ENCODE results near the gene MRPL58. TPM values are rescaled to one million over a fixed set of nuclear protein-coding genes. Genes with fewer than 3 reads are reported as not detected.
A peak's percentile ranks its signal among the peaks of the same experiment; 100 is the strongest.

Gene MRPL58
- total and polyA plus RNA-seq, 2 of the 8 experiments (the other 6 are each of a cell fraction or from before 2014, with no cell fraction given) = 43.6 to 49.1 TPM

DNA sequence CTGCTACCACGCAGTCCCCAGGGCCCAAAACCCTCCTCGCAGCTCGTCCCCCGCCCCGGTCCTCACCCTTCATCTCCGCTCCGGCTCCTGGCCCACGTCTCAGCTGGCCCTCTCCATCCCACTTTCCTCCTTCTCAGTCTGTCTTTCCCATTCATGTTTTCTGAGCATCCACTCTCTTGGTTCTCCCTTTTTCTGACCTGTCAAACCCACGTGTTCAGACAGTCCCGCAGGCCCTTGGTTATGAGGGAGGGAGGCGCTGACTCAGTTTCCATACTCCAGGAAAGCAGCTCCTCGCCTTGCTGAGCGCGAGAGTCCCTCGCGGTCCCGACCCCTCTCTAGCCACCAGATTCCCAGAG is 39.5 kb upstream of the MRPL58 start:
- POLR2A ChIA-PET (ENCODE audit: partially characterized antibody) = interaction anchor here (1.0 to 6.5 kb wide), 10 partner anchors 9 to 73 kb away, joined by 3 to 48 read pairs (median 4); partner anchors contain the start of genes ATP5PD, CDR2L and MRPL58
- TF ChIP-seq EZH2 (IDR thresholded peaks at IDR 0.05; ENCODE audit: low read depth, low read length, severe bottlenecking) (peak; percentile 51), CREB1 (IDR thresholded peaks at IDR 0.05) (no peak), RAD21 (IDR thresholded peaks at IDR 0.05 in 1 of 2, conservative IDR thresholded peaks at IDR 0.05 in 1 of 2; ENCODE audit: low read depth in 2 of 2, low read length in 2 of 2) (no peak), SUZ12 (IDR thresholded peaks at IDR 0.05; ENCODE audit: low read length) (peak; percentile 53; the same call in 1 of the 2 replicates)
- TF ChIP-seq, protein P1, sequence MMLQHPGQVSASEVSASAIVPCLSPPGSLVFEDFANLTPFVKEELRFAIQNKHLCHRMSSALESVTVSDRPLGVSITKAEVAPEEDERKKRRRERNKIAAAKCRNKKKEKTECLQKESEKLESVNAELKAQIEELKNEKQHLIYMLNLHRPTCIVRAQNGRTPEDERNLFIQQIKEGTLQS (IDR thresholded peaks at IDR 0.05; ENCODE audit: insufficient read depth, low read depth, low read length) = no peak

More for the DNA sequence above, 39.5 kb upstream of the MRPL58 start:
- DNase-seq (ENCODE audit: low read depth in 1 of 2, low spot score in 2 of 2) (no peak), FAIRE-seq (no peak)
- Histone ChIP-seq H2BK12ac (ENCODE audit: low read depth, low read length) (no peak overlapping the region; the same call in 1 of the 2 replicates), H4K91ac (replicated peaks; ENCODE audit: insufficient read length, low read length) (no peak overlapping the region), H2BK120ac (replicated peaks; ENCODE audit: low read depth, low read length) (no peak overlapping the region), H3K23me2 (ENCODE audit: low read depth, low read length) (peaks cover 10% of the 10 kb centered on the region; the same call in 1 of the 2 replicates), H3K79me1 (ENCODE audit: low read depth, low read length) (no peaks in the 10 kb centered on the region), H3K4me3 (ENCODE audit: extremely low read depth in 1 of 4, insufficient read depth in 2 of 4, low read depth in 3 of 4, low read length in 4 of 4) (peak overlapping the region; percentile 39 to 92 (median 58)), H2BK5ac (ENCODE audit: low read depth, low read length) (no peak overlapping the region), H2AFZ (ENCODE audit: low read length) (peak overlapping the region; percentile 89; the same call in 1 of the 2 replicates), H3K18ac (ENCODE audit: extremely low read depth, low read length) (no peak overlapping the region; the same call in 1 of the 2 replicates), H3K4me2 (ENCODE audit: insufficient read depth in 1 of 2, low read depth in 2 of 2, low read length in 2 of 2) (peak overlapping the region; percentile 84 to 87), H3K9me3 (ENCODE audit: insufficient read depth in 2 of 2, low read depth in 1 of 2, low read length in 1 of 2) (no peaks in the 10 kb centered on the region), H2BK20ac (ENCODE audit: low read length) (no peak overlapping the region), H4K8ac (ENCODE audit: extremely low read depth, insufficient read depth, low read length) (peak overlapping the region; percentile 14; the same call in 1 of the 2 replicates), H3K27me3 (replicated peaks in 1 of 4; ENCODE audit: control insufficient read depth in 3 of 4, extremely low read depth in 1 of 4, insufficient read depth in 3 of 4, low read length in 3 of 4) (peaks cover 17 to 43% (median 37%) of the 10 kb centered on the region in 4 experiments), H3K4me1 (replicated peaks in 1 of 4; ENCODE audit: control insufficient read depth in 3 of 4, insufficient read depth in 4 of 4, low read length in 3 of 4) (peaks cover 0 to 15% (median 9%) of the 10 kb centered on the region in 4 experiments; a peak in 6 of 7 replicates), H4K5ac (ENCODE audit: insufficient read length, low read depth, low read length) (no peak overlapping the region), H2BK15ac (ENCODE audit: low read length) (peak overlapping the region; percentile 46; the same call in 1 of the 2 replicates), H4K20me1 (replicated peaks in 1 of 2; ENCODE audit: control insufficient read depth in 1 of 2, insufficient read depth in 2 of 2, low read length in 2 of 2) (no peaks in the 10 kb centered on the region), H3K79me2 (ENCODE audit: control insufficient read depth in 1 of 2, insufficient read depth in 2 of 2, low read length in 2 of 2) (no peaks in the 10 kb centered on the region), H3K27ac (ENCODE audit: low read depth, low read length) (no peak overlapping the region), H3K14ac (ENCODE audit: insufficient read length) (no peak overlapping the region), H3K4ac (replicated peaks; ENCODE audit: insufficient read length, low read depth, low read length) (no peak overlapping the region), H3K23ac (ENCODE audit: insufficient read length) (no peak overlapping the region), H3K56ac (replicated peaks; ENCODE audit: insufficient read length, low read depth, low read length) (no peak overlapping the region), H3K9ac (replicated peaks in 1 of 4; ENCODE audit: extremely low read depth in 1 of 4, low read depth in 3 of 4, low read length in 3 of 4) (no peak overlapping the region), H3K36me3 (ENCODE audit: control insufficient read depth in 2 of 4, insufficient read depth in 4 of 4, low read length in 3 of 4) (no peaks in the 10 kb centered on the region), H2AK5ac (ENCODE audit: low read depth, low read length) (no peak overlapping the region)
- WGBS, 2 experiments (ENCODE audit: extremely low coverage in 1 of 2, insufficient coverage in 1 of 2, insufficient read length in 1 of 2, insufficient replicate concordance in 2 of 2, low coverage in 1 of 2, low lambda C conversion rate in 2 of 2, missing lambda C conversion rate in 1 of 2) = 18% methylated on average over 17 of the region's 17 CpGs; no CpG with 5 or more reads in 1 of the 2 experiments
- CTCF ChIA-PET (ENCODE audit: partially characterized antibody) = interaction anchor here (0.6 to 6.8 kb wide), 12 partner anchors 10 to 199 kb away, joined by 3 to 89 read pairs (median 6); partner anchors contain the start of genes CDR2L and MRPL58
